Forelimb muscle (tissue), 1 donor: Measurements from ENCODE around the gene SLC45A2. TPM values are rescaled to one million over a fixed set of nuclear protein-coding genes. Genes with fewer than 3 reads are reported as not detected.
"Not testable (repeated sequence)": the region's sequence is repeated elsewhere in the genome, so short reads cannot be mapped to it uniquely, and the experiment has no call there.

Source experiments
- DNase-seq: peaks from one replicate; pipeline ENCODE4 v3.0.0-alpha.2; 2013; ENCODE audit warnings: low read depth
- polyA plus RNA-seq: library from polyadenylated mRNA; unstranded; fragments of 120-200 nt; gene quantifications from one replicate; pipeline ENCODE4 v1.2.1, GENCODE V29; 2013; ENCODE audit not compliant: insufficient read length

The SLC45A2 gene
- polyA plus RNA-seq, 1 donor = 0.33 TPM

DNA sequence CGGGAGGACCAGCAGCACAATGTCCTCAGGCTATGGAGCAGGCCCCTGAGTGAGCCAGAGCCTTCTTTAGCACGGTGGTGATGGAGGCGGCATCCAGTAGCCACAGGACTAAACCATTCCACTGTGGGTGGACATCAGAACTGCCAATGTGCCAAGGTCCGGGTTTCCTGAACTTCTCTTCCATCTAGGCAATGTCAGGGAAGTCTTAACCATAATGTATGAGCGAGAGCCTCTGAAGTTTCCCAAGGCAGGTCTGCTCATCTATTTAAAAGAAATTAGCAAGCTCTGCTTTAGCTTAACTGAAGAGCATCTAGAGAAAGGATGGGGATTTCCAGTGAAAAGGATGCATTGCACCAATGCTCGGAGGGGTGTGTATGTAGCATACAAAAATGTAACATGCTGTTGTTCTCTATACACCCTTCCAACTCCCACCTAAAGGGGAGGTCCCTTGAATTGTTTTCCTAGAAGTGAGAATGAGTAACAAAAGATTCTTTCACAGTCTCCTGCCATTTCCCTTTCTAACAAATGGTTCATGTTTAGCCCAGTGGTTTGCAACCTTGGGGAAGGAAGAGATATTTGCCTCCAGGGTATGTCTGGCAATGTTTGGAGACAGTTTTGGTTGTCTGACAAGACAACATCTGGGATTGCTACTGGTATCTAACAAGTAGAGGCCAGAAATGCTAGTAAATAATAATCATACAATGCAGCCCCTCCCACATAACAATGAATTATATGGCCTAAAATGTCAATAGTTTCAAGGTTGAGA is 54.4 kb downstream of the SLC45A2 start:
- DNase-seq = no peak

DNA sequence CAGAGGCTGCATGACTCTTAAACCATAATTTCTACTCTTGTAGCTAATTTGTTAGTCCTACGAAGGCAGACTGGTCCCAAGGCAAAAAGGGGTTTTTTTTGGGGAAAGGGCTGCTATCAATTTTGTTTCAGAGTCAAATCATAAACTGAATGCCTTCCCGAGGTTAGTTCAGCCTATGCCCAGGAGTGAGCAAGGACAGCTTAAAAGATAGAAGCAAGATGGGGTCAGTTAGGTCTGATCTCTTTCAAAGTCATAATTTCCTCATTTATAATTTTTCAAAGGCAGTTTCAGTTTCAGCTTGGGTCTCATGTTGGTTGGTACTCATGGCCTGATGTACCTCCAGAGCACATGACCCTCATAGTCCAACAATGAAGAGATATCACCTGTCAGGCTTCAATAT is 56.2 kb downstream of the SLC45A2 start:
- no peak for DNase-seq

- DNase-seq = no peak
These were observed 56.8 kb downstream of the SLC45A2 start for GRCh38 chr5:33927685-33928084.

GRCh38 chr5:33925278-33925677 is 59.2 kb downstream of the SLC45A2 start:
- DNase-seq = no peak

DNA sequence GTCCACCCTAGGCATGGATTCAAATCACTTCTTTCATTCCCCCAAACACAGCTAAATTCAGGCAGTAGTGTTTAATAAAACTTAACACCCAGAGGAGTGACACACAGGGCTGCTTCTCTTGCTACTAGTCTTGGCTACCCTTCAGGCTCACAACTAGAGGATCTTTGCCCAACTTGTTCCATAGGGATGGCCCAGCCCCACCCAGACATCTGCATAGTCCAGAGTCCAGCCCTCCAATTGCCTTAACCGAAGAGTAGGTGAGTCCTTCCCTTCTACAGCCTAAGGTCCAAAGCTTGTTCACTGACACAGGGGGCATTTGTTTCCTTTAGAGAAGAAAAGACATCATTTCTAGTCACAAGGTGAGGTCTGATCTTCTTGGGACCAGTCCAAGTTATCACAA is 63.5 kb downstream of the SLC45A2 start:
- no peak for DNase-seq

GRCh38 chr5:33914844-33915243 is 69.6 kb downstream of the SLC45A2 start:
- not testable (repeated sequence) for DNase-seq

DNA sequence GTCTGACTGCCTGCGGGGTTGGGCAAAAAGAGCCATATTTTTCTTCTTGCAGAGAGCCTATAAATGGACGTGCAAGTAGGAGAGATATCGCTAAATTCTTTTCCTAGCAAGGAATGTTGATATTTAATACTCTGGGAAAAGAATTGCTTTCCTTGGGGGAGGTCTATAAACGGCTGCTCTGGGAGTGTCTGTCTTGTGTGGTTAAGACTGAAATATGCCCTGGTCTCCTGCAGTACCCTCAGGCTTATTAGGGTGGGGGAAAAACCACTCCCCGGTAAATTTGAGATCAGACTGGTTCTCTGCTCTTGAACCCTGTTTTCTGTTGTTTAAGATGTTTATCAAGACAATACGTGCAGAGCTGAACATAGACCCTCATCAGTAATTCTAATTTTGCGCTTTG is 78.2 kb downstream of the SLC45A2 start:
- not testable (repeated sequence) for DNase-seq

- no peak for DNase-seq
These were observed 79.1 kb downstream of the SLC45A2 start for GRCh38 chr5:33905381-33905780.

DNA sequence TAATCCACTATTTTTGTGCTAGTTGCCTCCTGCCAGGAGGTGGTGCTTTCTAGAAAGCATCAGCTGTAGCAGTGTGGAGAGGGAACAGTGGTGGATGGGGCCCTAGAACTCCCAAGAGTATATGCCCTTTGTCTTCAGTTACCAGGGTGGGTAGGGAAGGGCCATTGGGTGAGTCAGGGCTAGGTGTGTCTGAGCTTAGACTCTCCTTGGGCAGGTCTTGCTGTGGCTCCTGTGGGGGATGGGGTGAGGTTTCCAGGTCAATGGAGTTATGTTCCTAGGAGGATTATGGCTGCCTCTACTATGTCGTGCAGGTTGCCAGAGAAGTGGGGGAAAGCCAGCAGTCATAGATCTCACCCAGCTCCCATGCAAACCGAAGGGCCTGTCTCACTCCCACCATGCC is 81.4 kb downstream of the SLC45A2 start:
- DNase-seq = no peak

GRCh38 chr5:33901156-33901555 is 83.3 kb downstream of the SLC45A2 start:
- no peak for DNase-seq

Other genes with a start within 250 kb of the SLC45A2 start
- 16.8 TPM for gene ADAMTS12, start 92.7 kb downstream of the SLC45A2 start, polyA plus RNA-seq
- not detected for gene RXFP3, start 48.3 kb downstream of the SLC45A2 start, polyA plus RNA-seq
- 4.2 TPM for gene AMACR, start 23.4 kb upstream of the SLC45A2 start, polyA plus RNA-seq
- 91.7 TPM for gene C1QTNF3, start 58.5 kb upstream of the SLC45A2 start, polyA plus RNA-seq